IMR-90 (cell line): ENCODE data around the gene DAPK1. TPM values are rescaled to one million over a fixed set of nuclear protein-coding genes. Genes with fewer than 3 reads are reported as not detected.

Experiments used
- ATAC-seq: fragments of 200-7000 bp; cut with Tn5 transposase; 2 replicates; pipeline ENCODE4 v1.9.1; 2020; ENCODE audit warnings: low read depth, mild to moderate bottlenecking, moderate library complexity
- BruUV-seq: library from RNA; stranded (reverse); fragments of 400-500 nt; replicated peaks from 2 replicates; lab custom pipeline; 2021; lab: Mats Ljungman, UMichigan
- CTCF ChIA-PET: fragments of 300-600 bp; formaldehyde crosslinking; extraction: SDS; loops from one replicate; lab custom pipeline; 2021; ENCODE audit warnings: antibody characterized with exemption; lab: Yijun Ruan, JAX
- POLR2A ChIA-PET: fragments of 300-600 bp; sonication (Branson Sonifier 250); formaldehyde crosslinking; loops from one replicate; lab custom pipeline; 2022; ENCODE audit warnings: antibody characterized with exemption; ENCODE audit not compliant: unreplicated experiment; lab: Charles Lee
- DNase-seq: peaks from one replicate; pipeline ENCODE4 v3.0.0; 2013
- H2AFZ ChIP-seq: replicated peaks from 2 replicates; pipeline ENCODE3; 2013; ENCODE audit warnings: low read length, mild to moderate bottlenecking; ENCODE audit not compliant: poor library complexity
- H2AK5ac ChIP-seq: 2 replicates; pipeline ENCODE4 v1.6.1; 2013; ENCODE audit warnings: low read depth, low read length, inconsistent platforms
- H2AK9ac ChIP-seq: replicated peaks from 2 replicates; pipeline ENCODE3; 2013; ENCODE audit warnings: mild to moderate bottlenecking, low read depth, low read length, moderate library complexity; ENCODE audit not compliant: poor library complexity
- H2BK120ac ChIP-seq: 2 replicates; pipeline ENCODE4 v1.6.1; 2013; ENCODE audit warnings: low read depth, low read length, inconsistent platforms
- H2BK15ac ChIP-seq: 3 replicates; pipeline ENCODE4 v1.6.1; 2013; ENCODE audit warnings: low read depth, low read length, inconsistent platforms
- H2BK20ac ChIP-seq: 2 replicates; pipeline ENCODE4 v1.6.1; 2013; ENCODE audit warnings: low read depth, mild to moderate bottlenecking, inconsistent platforms, low read length, moderate library complexity
- H2BK5ac ChIP-seq: 2 replicates; pipeline ENCODE4 v1.6.1; 2013; ENCODE audit warnings: mild to moderate bottlenecking, low read depth, low read length, inconsistent platforms; ENCODE audit not compliant: poor library complexity, severe bottlenecking
- H3K14ac ChIP-seq: replicated peaks from 2 replicates; pipeline ENCODE4 v1.6.1; 2013; ENCODE audit warnings: low read depth, low read length, inconsistent platforms
- H3K18ac ChIP-seq: 2 replicates; pipeline ENCODE4 v1.6.1; 2013; ENCODE audit warnings: low read depth, low read length, control low read depth
- H3K23ac ChIP-seq: 2 replicates; pipeline ENCODE4 v1.6.1; 2013; ENCODE audit warnings: low read depth, low read length, inconsistent platforms
- H3K27ac ChIP-seq: 2 replicates; pipeline ENCODE4 v1.5.1; 2013; ENCODE audit warnings: mild to moderate bottlenecking, control low read depth, low read length; ENCODE audit not compliant: insufficient read depth
- H3K27me3 ChIP-seq: 2 replicates; pipeline ENCODE4 v1.6.1; 2013; ENCODE audit warnings: low read length; ENCODE audit not compliant: control insufficient read depth, insufficient read depth
- H3K36me3 ChIP-seq: 2 replicates; pipeline ENCODE4 v1.6.1; 2013; ENCODE audit warnings: low read length, mixed read lengths; ENCODE audit not compliant: control insufficient read depth, insufficient read depth
- H3K4ac ChIP-seq: 2 replicates; pipeline ENCODE4 v1.6.1; 2013; ENCODE audit warnings: low read depth, low read length, inconsistent platforms
- H3K4me1 ChIP-seq: 2 replicates; pipeline ENCODE4 v1.6.1; 2013; ENCODE audit warnings: low read length, mixed read lengths; ENCODE audit not compliant: control insufficient read depth, insufficient read depth
- H3K4me2 ChIP-seq: 2 replicates; pipeline ENCODE4 v1.6.1; 2013; ENCODE audit warnings: low read depth, mild to moderate bottlenecking, control low read depth, low read length, moderate library complexity
- H3K4me3 ChIP-seq: 2 replicates; pipeline ENCODE4 v1.5.1; 2013; ENCODE audit warnings: low read depth, mild to moderate bottlenecking, control low read depth, low read length, moderate library complexity; ENCODE audit not compliant: insufficient read depth
- H3K56ac ChIP-seq: 2 replicates; pipeline ENCODE4 v1.6.1; 2013; ENCODE audit warnings: low read length, inconsistent platforms; ENCODE audit not compliant: insufficient read depth; ENCODE audit errors: extremely low read depth
- H3K79me1 ChIP-seq, 2 experiments: 2 replicates each; pipeline ENCODE4 v1.6.1; 2013; ENCODE audit warnings: low read length in 2 of 2, inconsistent platforms in 1 of 2, low read depth in 1 of 2
- H3K9ac ChIP-seq: 2 replicates; pipeline ENCODE4 v1.6.1; 2013; ENCODE audit warnings: low read depth, low read length, control low read depth
- H3K9me1 ChIP-seq: 2 replicates; pipeline ENCODE4 v1.6.1; 2013; ENCODE audit warnings: low read length, inconsistent platforms; ENCODE audit not compliant: insufficient read depth
- H3K9me3 ChIP-seq: 2 replicates; pipeline ENCODE4 v1.6.1; 2013; ENCODE audit warnings: low read length; ENCODE audit not compliant: control insufficient read depth, insufficient read depth
- H4K20me1 ChIP-seq: 2 replicates; pipeline ENCODE4 v1.6.1; 2013; ENCODE audit warnings: low read length, inconsistent platforms; ENCODE audit not compliant: insufficient read depth
- H4K5ac ChIP-seq: 2 replicates; pipeline ENCODE4 v1.6.1; 2013; ENCODE audit warnings: mild to moderate bottlenecking, low read depth, low read length, control low read depth
- H4K8ac ChIP-seq, 2 experiments: 2 replicates each; pipeline ENCODE4 v1.6.1; 2013; ENCODE audit warnings: low read depth in 2 of 2, low read length in 2 of 2, control low read depth in 1 of 2, inconsistent platforms in 1 of 2
- H4K91ac ChIP-seq: 2 replicates; pipeline ENCODE4 v1.6.1; 2013; ENCODE audit warnings: low read depth, low read length, inconsistent platforms; ENCODE audit not compliant: insufficient read depth
- CEBPB ChIP-seq: IDR thresholded peaks from 2 replicates; pipeline ENCODE4 v1.6.1; 2012; ENCODE audit warnings: low read depth, low read length, improper control_type of control experiment
- WGBS, 2 experiments: methylation state at CpG; one replicate each; pipeline versions ENCODE4 v1.1.5 to v1.1.7; 2013; ENCODE audit warnings: missing lambda C conversion rate in 2 of 2; ENCODE audit not compliant: insufficient read length in 1 of 2; ENCODE audit errors: extremely low coverage in 2 of 2; 5-methylcytosine and 5-hydroxymethylcytosine counted together
- dilution Hi-C: fragments of 300-500 bp; cut with HindIII; formaldehyde crosslinking; loops from one replicate; pipeline ENCODE4 v1.14.3; 2018; ENCODE audit warnings: low sequenced_read_pairs; ENCODE audit not compliant: unreplicated experiment
- in situ Hi-C: fragments of 300-500 bp; cut with MboI; formaldehyde crosslinking; loops from 3 replicates; pipeline ENCODE4 v1.14.3; 2019; ENCODE audit warnings: low sequenced_read_pairs, inconsistent platforms, mixed read lengths
- intact Hi-C: fragments of 100-400 bp; cut with micrococcal nuclease; formaldehyde crosslinking; loops from 2 replicates; pipeline ENCODE4 v1.10.0; 2022
- polyA plus RNA-seq, 3 experiments: library from polyadenylated mRNA; depleted of rRNA; stranded (reverse); fragments of >200 nt; gene quantifications; 2 replicates each; pipeline ENCODE4 v1.2.3, GENCODE V29; 2012; ENCODE audit warnings: low replicate concordance in 1 of 3
- total RNA-seq: library from RNA; depleted of rRNA; stranded (reverse); fragments of >200 nt; gene quantifications from 2 replicates; pipeline ENCODE4 v1.2.3, GENCODE V29; 2012
- TF ChIP-seq, protein P1 (sequence below): fragments of 150-350 bp; IDR thresholded peaks from 2 replicates; pipeline ENCODE4 v1.6.1; 2016; ENCODE audit warnings: low read depth, mild to moderate bottlenecking, low read length, moderate library complexity, borderline replicate concordance

DAPK1 gene
- total and polyA plus RNA-seq, 2 of the 4 experiments (the other 2 are of a cell fraction), result under 0.01 to 0.03 TPM

GRCh38 chr9:87554171-87554910, 56.7 kb downstream of the DAPK1 start:
- Histone ChIP-seq H2AK5ac (no peak overlapping the region), H3K9ac (no peak overlapping the region), H3K9me1 (no peaks in the 10 kb centered on the region), H4K8ac (no peak overlapping the region), H2BK120ac (no peak overlapping the region), H2AK9ac (no peak overlapping the region), H3K9me3 (no peaks in the 10 kb centered on the region), H2BK15ac (no peak overlapping the region), H3K27me3 (peaks cover 1% of the 10 kb centered on the region; the same call in 1 of the 2 replicates), H3K27ac (no peak overlapping the region), H3K4ac (no peak overlapping the region), H3K56ac (no peak overlapping the region), H3K18ac (no peak overlapping the region), H4K20me1 (no peaks in the 10 kb centered on the region), H4K5ac (no peak overlapping the region), H3K23ac (no peak overlapping the region), H3K4me2 (no peak overlapping the region), H3K14ac (no peak overlapping the region), H2BK5ac (no peak overlapping the region), H4K91ac (no peak overlapping the region), H2BK20ac (no peak overlapping the region), H2AFZ (no peak overlapping the region), H3K4me1 (no peaks in the 10 kb centered on the region), H3K36me3 (no peaks in the 10 kb centered on the region), H3K4me3 (no peak overlapping the region), H3K79me1 (no peaks in the 10 kb centered on the region)
- BruUV-seq, result no TSS peak
- intact Hi-C loops, result no loop called here
- DNase-seq (no peak), ATAC-seq (no peak)
- in situ Hi-C loops, result no loop called here
- CTCF ChIA-PET, result no interaction called here
- POLR2A ChIA-PET, result no interaction called here
- dilution Hi-C loops, result no loop called here
- WGBS, 2 experiments, result 88% methylated on average over 3 of the region's 11 CpGs; no CpG with 5 or more reads in 1 of the 2 experiments
- TF ChIP-seq CEBPB, result peak; percentile 55
- TF ChIP-seq, protein P1, sequence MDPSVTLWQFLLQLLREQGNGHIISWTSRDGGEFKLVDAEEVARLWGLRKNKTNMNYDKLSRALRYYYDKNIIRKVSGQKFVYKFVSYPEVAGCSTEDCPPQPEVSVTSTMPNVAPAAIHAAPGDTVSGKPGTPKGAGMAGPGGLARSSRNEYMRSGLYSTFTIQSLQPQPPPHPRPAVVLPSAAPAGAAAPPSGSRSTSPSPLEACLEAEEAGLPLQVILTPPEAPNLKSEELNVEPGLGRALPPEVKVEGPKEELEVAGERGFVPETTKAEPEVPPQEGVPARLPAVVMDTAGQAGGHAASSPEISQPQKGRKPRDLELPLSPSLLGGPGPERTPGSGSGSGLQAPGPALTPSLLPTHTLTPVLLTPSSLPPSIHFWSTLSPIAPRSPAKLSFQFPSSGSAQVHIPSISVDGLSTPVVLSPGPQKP, result no peak
